ENCODE data around the gene ATP4B. TPM values are rescaled to one million over a fixed set of nuclear protein-coding genes. Genes with fewer than 3 reads are reported as not detected.

Gene ATP4B
- polyA plus RNA-seq, 1 of the 3 experiments (the other 2 are of a cell fraction) = not detected

DNA sequence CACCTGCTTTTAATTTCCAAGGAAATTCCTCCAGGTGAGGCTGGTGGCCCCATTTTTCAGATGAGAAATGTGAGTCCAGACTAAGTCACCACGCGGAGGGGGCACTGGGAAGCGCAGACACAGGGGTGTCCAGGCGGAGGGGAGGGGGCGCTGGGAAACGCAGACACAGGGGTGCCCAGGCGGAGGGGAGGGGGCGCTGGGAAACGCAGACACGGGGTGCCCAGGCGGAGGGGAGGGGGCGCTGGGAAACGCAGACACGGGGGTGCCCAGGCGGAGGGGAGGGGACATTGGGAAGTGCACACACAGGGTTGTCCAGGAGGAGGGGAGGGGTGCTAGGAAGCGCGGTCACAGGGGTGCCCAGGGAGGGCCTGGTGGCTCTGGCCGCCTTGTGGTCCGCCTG lies 12.5 kb upstream of the ATP4B start:
- Histone ChIP-seq H4K20me1 (ENCODE audit: insufficient read depth) (no peaks in the 10 kb centered on the region), H2AFZ (ENCODE audit: low read depth) (no peak overlapping the region), H3K9ac (no peak overlapping the region), H3K4me3 (ENCODE audit: low read depth in 2 of 2, low read length in 1 of 2) (no peak overlapping the region), H3K4me2 (no peak overlapping the region), H3K9me3 (no peaks in the 10 kb centered on the region), H3K4me1 (ENCODE audit: control insufficient read depth in 1 of 2, insufficient read depth in 2 of 2, low read depth in 1 of 2, low read length in 1 of 2) (no peaks in the 10 kb centered on the region; a peak in 1 of 4 replicates), H3K27ac (ENCODE audit: low read depth in 2 of 2, low read length in 1 of 2) (no peak overlapping the region), H3F3A (replicated peaks; ENCODE audit: insufficient read depth) (peaks cover 10% of the 10 kb centered on the region), H3K79me2 (ENCODE audit: insufficient read depth) (no peaks in the 10 kb centered on the region), H3K36me3 (replicated peaks in 1 of 2; ENCODE audit: control insufficient read depth in 1 of 2, insufficient read depth in 2 of 2, low read length in 1 of 2) (no peaks in the 10 kb centered on the region), H3K9me2 (no peaks in the 10 kb centered on the region), H3K27me3 (ENCODE audit: insufficient read depth) (no peaks in the 10 kb centered on the region)
- DNase-seq = no peak
- no peak for TF ChIP-seq YY1 (IDR thresholded peaks at IDR 0.05; ENCODE audit: low read depth)
- TF ChIP-seq CTCF (IDR thresholded peaks at IDR 0.05) = no peak
- TF ChIP-seq USF1 (IDR thresholded peaks at IDR 0.05; ENCODE audit: borderline replicate concordance, low read depth) = no peak
- no peak for TF ChIP-seq IRF3 (IDR thresholded peaks at IDR 0.05; ENCODE audit: low read depth, low read length)
- TF ChIP-seq JUND (IDR thresholded peaks at IDR 0.05) = no peak
- TF ChIP-seq RCOR1 (IDR thresholded peaks at IDR 0.05; ENCODE audit: low read length) = no peak
- TF ChIP-seq EP300 (IDR thresholded peaks at IDR 0.05; ENCODE audit: borderline replicate concordance in 1 of 2, low read depth in 1 of 2, low read length in 1 of 2) = no peak
- no peak for TF ChIP-seq ELF1 (IDR thresholded peaks at IDR 0.05)
- TF ChIP-seq TCF12 (IDR thresholded peaks at IDR 0.05) = no peak
- TF ChIP-seq NFIC (IDR thresholded peaks at IDR 0.05; ENCODE audit: borderline replicate concordance) = no peak
- TF ChIP-seq, protein P1, sequence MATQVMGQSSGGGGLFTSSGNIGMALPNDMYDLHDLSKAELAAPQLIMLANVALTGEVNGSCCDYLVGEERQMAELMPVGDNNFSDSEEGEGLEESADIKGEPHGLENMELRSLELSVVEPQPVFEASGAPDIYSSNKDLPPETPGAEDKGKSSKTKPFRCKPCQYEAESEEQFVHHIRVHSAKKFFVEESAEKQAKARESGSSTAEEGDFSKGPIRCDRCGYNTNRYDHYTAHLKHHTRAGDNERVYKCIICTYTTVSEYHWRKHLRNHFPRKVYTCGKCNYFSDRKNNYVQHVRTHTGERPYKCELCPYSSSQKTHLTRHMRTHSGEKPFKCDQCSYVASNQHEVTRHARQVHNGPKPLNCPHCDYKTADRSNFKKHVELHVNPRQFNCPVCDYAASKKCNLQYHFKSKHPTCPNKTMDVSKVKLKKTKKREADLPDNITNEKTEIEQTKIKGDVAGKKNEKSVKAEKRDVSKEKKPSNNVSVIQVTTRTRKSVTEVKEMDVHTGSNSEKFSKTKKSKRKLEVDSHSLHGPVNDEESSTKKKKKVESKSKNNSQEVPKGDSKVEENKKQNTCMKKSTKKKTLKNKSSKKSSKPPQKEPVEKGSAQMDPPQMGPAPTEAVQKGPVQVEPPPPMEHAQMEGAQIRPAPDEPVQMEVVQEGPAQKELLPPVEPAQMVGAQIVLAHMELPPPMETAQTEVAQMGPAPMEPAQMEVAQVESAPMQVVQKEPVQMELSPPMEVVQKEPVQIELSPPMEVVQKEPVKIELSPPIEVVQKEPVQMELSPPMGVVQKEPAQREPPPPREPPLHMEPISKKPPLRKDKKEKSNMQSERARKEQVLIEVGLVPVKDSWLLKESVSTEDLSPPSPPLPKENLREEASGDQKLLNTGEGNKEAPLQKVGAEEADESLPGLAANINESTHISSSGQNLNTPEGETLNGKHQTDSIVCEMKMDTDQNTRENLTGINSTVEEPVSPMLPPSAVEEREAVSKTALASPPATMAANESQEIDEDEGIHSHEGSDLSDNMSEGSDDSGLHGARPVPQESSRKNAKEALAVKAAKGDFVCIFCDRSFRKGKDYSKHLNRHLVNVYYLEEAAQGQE (IDR thresholded peaks at IDR 0.05; ENCODE audit: low read depth, low read length) = no peak
- no peak for TF ChIP-seq MXI1 (IDR thresholded peaks at IDR 0.05; ENCODE audit: low read depth, low read length)
- no peak for TF ChIP-seq MEF2A (IDR thresholded peaks at IDR 0.05; ENCODE audit: borderline replicate concordance, low read depth)
- TF ChIP-seq RXRA (IDR thresholded peaks at IDR 0.05; ENCODE audit: borderline replicate concordance, low read depth) = no peak
- no peak for TF ChIP-seq RAD21 (IDR thresholded peaks at IDR 0.05; ENCODE audit: low read length)
- no peak for TF ChIP-seq SMC3 (IDR thresholded peaks at IDR 0.05; ENCODE audit: low read depth, low read length)
- TF ChIP-seq, protein P2, sequence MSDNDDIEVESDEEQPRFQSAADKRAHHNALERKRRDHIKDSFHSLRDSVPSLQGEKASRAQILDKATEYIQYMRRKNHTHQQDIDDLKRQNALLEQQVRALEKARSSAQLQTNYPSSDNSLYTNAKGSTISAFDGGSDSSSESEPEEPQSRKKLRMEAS (IDR thresholded peaks at IDR 0.05; ENCODE audit: low read depth) = no peak
- WGBS (ENCODE audit: low lambda C conversion rate) = 93% methylated on average over 13 of the region's 19 CpGs
- POLR2A ChIA-PET = interaction anchor here (0.8 kb wide), 1 partner anchor 53 kb away, joined by 3 read pairs; no protein-coding TSS in a partner anchor
- CTCF ChIA-PET = interaction anchor here (0.8 to 1.5 kb wide), 3 partner anchors 54 to 571 kb away, joined by 3 to 7 read pairs (median 5); no protein-coding TSS in a partner anchor
